ENCODE results near the gene NKX2-8. TPM values are rescaled to one million over a fixed set of nuclear protein-coding genes. Genes with fewer than 3 reads are reported as not detected.
A peak's percentile ranks its signal among the peaks of the same experiment; 100 is the strongest.

NKX2-8 gene
- total and polyA plus RNA-seq, 11 donors, result not detected

GRCh38 chr14:36617824-36618223 is 35.4 kb upstream of the NKX2-8 start:
- H3K27me3 ChIP-seq, result peaks cover 0 to 20% (median 0%) of the 10 kb centered on the region in 9 donors
- H3K9me3 ChIP-seq, result peaks cover 0 to 16% (median 0%) of the 10 kb centered on the region in 12 donors
- WGBS, 4 donors, result 52 to 59% (median 58%) methylated on average over 5 of the region's 5 CpGs
- H3K36me3 ChIP-seq, result no peaks in the 10 kb centered on the region
- no peak overlapping the region for H3K4me3 ChIP-seq
- H3K4me1 ChIP-seq, result no peaks in the 10 kb centered on the region
- TF ChIP-seq, protein P1, sequence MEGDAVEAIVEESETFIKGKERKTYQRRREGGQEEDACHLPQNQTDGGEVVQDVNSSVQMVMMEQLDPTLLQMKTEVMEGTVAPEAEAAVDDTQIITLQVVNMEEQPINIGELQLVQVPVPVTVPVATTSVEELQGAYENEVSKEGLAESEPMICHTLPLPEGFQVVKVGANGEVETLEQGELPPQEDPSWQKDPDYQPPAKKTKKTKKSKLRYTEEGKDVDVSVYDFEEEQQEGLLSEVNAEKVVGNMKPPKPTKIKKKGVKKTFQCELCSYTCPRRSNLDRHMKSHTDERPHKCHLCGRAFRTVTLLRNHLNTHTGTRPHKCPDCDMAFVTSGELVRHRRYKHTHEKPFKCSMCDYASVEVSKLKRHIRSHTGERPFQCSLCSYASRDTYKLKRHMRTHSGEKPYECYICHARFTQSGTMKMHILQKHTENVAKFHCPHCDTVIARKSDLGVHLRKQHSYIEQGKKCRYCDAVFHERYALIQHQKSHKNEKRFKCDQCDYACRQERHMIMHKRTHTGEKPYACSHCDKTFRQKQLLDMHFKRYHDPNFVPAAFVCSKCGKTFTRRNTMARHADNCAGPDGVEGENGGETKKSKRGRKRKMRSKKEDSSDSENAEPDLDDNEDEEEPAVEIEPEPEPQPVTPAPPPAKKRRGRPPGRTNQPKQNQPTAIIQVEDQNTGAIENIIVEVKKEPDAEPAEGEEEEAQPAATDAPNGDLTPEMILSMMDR (IDR thresholded peaks at IDR 0.05), result no peak
- no peak for TF ChIP-seq POLR2A (IDR thresholded peaks at IDR 0.05)
- no peak overlapping the region for H3K27ac ChIP-seq
- ATAC-seq (no peak), DNase-seq (no peak)
- intact Hi-C loops (cut with DNase I), result no loop called here

DNA sequence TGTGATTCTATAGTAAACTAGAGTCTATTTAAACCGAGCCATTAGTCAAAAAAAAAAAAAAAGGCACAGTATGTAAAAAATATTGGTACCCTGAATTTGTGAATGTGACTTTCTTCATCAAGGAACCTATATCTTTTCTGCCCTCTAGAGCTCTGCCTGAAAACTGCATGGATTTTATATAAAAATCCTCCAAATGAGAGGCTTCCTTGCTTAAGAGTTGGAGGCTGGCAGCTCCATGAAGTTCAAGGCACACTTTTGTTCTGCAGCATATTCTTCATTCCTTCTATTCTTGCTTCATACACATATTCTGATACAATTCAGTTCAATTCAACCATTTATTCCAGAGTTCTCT is 23.1 kb upstream of the NKX2-8 start:
- WGBS, 4 donors, result 44 to 64% (median 56%) methylated on average over 1 of the region's 1 CpG
- TF ChIP-seq, protein P1 (IDR thresholded peaks at IDR 0.05), result no peak
- no peak for TF ChIP-seq POLR2A (IDR thresholded peaks at IDR 0.05)
- Histone ChIP-seq H3K9me3 (peaks cover 0 to 2% (median 0%) of the 10 kb centered on the region in 12 donors), H3K36me3 (no peaks in the 10 kb centered on the region), H3K27ac (no peak overlapping the region), H3K27me3 (peaks cover 0 to 31% (median 11%) of the 10 kb centered on the region in 9 donors), H3K4me1 (no peaks in the 10 kb centered on the region), H3K4me3 (no peak overlapping the region)
- no peak for DNase-seq
- no peak for ATAC-seq
- intact Hi-C loops (cut with DNase I), result loop anchor here in 7 of 10 donors (2.0 to 10.0 kb wide), 6 partner anchors 49 to 721 kb away; no protein-coding TSS in a partner anchor

- peaks cover 0 to 37% (median 7%) of the 10 kb centered on the region in 9 donors for H3K27me3 ChIP-seq
- no peaks in the 10 kb centered on the region for H3K4me1 ChIP-seq
- no peak overlapping the region for H3K27ac ChIP-seq
- TF ChIP-seq, protein P1 (IDR thresholded peaks at IDR 0.05), result peak; percentile 67 to 86 (median 72)
- no peak for TF ChIP-seq POLR2A (IDR thresholded peaks at IDR 0.05)
- DNase-seq (peak in 2 of 5 donors; percentile 20 to 23), ATAC-seq (peak in 1 of 4 donors; percentile 51)
- no peak overlapping the region for H3K4me3 ChIP-seq
- 0 to 2% (median 1%) methylated on average over 4 of the region's 4 CpGs for WGBS, 4 donors
- intact Hi-C loops (cut with DNase I), result loop anchor here in 8 of 10 donors (2.0 to 10.0 kb wide), 7 partner anchors 48 to 720 kb away; no protein-coding TSS in a partner anchor
- H3K9me3 ChIP-seq, result no peaks in the 10 kb centered on the region
- no peaks in the 10 kb centered on the region for H3K36me3 ChIP-seq
Measured at GRCh38 chr14:36604757-36605505, 22.5 kb upstream of the NKX2-8 start.

- ATAC-seq, result no peak
- no peaks in the 10 kb centered on the region for H3K9me3 ChIP-seq
- no peak for DNase-seq
- H3K4me3 ChIP-seq, result no peak overlapping the region
- peaks cover 0 to 66% (median 18%) of the 10 kb centered on the region in 9 donors for H3K27me3 ChIP-seq
- TF ChIP-seq POLR2A (IDR thresholded peaks at IDR 0.05), result no peak
- TF ChIP-seq, protein P1 (IDR thresholded peaks at IDR 0.05), result no peak
- intact Hi-C loops (cut with DNase I), result loop anchor here in 4 of 10 donors (5.0 to 10.0 kb wide), 4 partner anchors 43 to 716 kb away; no protein-coding TSS in a partner anchor
- H3K4me1 ChIP-seq, result no peaks in the 10 kb centered on the region
- WGBS, 4 donors, result 20 to 25% (median 22%) methylated on average over 3 of the region's 3 CpGs
- no peaks in the 10 kb centered on the region for H3K36me3 ChIP-seq
- no peak overlapping the region for H3K27ac ChIP-seq
Measured at GRCh38 chr14:36600431-36600830, 18.0 kb upstream of the NKX2-8 start.
